Heart left ventricle (tissue), 16 donors: Measurements from ENCODE around the gene CCSER2. TPM values are rescaled to one million over a fixed set of nuclear protein-coding genes. Genes with fewer than 3 reads are reported as not detected.

Experiments used
- ATAC-seq, 4 donors: fragments of 200-7000 bp; cut with Tn5 transposase; one replicate each; pipeline ENCODE4 v1.9.1; 2020 to 2022; ENCODE audit warnings: moderate library complexity in 4 of 4, mild to moderate bottlenecking in 3 of 4, moderate number of reproducible peaks in 1 of 4
- DNase-seq, 5 donors: peaks; one replicate each; pipeline ENCODE4 v3.0.0-alpha.2; 2020
- H3K27ac ChIP-seq, 12 donors: fragments of 200-600 bp; sonication (generic) in 4 of 12; one replicate each; pipeline versions ENCODE4 v1.5.0 to v1.8.0; 2016 to 2022; ENCODE audit warnings: mild to moderate bottlenecking in 2 of 12
- H3K27me3 ChIP-seq, 9 donors: fragments of 200-600 bp; sonication (generic) in 2 of 9; one replicate each; pipeline versions ENCODE4 v1.5.1 to v1.8.0; 2016 to 2022; ENCODE audit warnings: mild to moderate bottlenecking in 3 of 9
- H3K36me3 ChIP-seq, 9 donors: fragments of 200-600 bp; sonication (generic) in 2 of 9; one replicate each; pipeline versions ENCODE4 v1.5.0 to v1.8.0; 2018 to 2022; ENCODE audit warnings: mild to moderate bottlenecking in 2 of 9
- H3K4me1 ChIP-seq, 12 donors: fragments of 200-600 bp; sonication (generic) in 4 of 12; one replicate each; pipeline versions ENCODE4 v1.5.0 to v1.8.0; 2016 to 2022; ENCODE audit warnings: mild to moderate bottlenecking in 3 of 12
- H3K4me3 ChIP-seq, 12 donors: fragments of 200-600 bp; sonication (generic) in 4 of 12; one replicate each; pipeline versions ENCODE4 v1.5.0 to v1.8.0; 2017 to 2022; ENCODE audit warnings: mild to moderate bottlenecking in 9 of 12, moderate library complexity in 4 of 12
- H3K9me3 ChIP-seq, 12 donors: fragments of 200-600 bp; sonication (generic) in 4 of 12; one replicate each; pipeline versions ENCODE4 v1.5.0 to v1.8.0; 2016 to 2022; ENCODE audit warnings: mild to moderate bottlenecking in 1 of 12
- POLR2A ChIP-seq, 2 donors: fragments of 450-650 bp; IDR thresholded peaks; one replicate each; pipeline ENCODE4 v1.6.1; 2017; ENCODE audit warnings: antibody characterized with exemption in 2 of 2, mild to moderate bottlenecking in 2 of 2, moderate library complexity in 2 of 2
- WGBS, 4 donors: extraction: QIAGEN DNeasy Blood & Tissue Kit in 2 of 4; methylation state at CpG; one replicate each; pipeline versions ENCODE4 v1.1.5 to v1.1.7; 2013 to 2018; 5-methylcytosine and 5-hydroxymethylcytosine counted together
- intact Hi-C, 10 donors: fragments of 100-400 bp; cut with DNase I; formaldehyde crosslinking; loops; one replicate each; pipeline versions ENCODE4 v1.11.1 to v1.14.2; 2022
- polyA plus RNA-seq, 2 donors: library from polyadenylated mRNA; stranded (reverse); fragments of 200-250 nt; gene quantifications; one replicate each; pipeline ENCODE4 v1.2.3, GENCODE V29; 2013
- total RNA-seq, 9 donors: library from RNA; depleted of rRNA in 2 of 9; stranded (reverse); fragments of >200 nt in 2 of 9; fragmentation: NEBNext Ultra II Directional in 3 of 9; extraction: Animal tissue kit (Norgen Biotek cat#: 25700) in 3 of 9; gene quantifications; one replicate each; pipeline versions ENCODE4 v1.1.0 to v1.2.4, GENCODE V29; 2016 to 2023
- TF ChIP-seq, protein P1 (sequence below), 12 donors: fragments of 200-600 bp; sonication (generic) in 4 of 12; IDR thresholded peaks; one replicate each; pipeline versions ENCODE4 v1.5.0 to v1.8.0; 2018 to 2022; ENCODE audit warnings: antibody characterized with exemption in 12 of 12, mild to moderate bottlenecking in 5 of 12
- donor health status: ischemic (EF 13 %, LVEDD 7.1; RV severe dilation, severe dysfunction).
- donor health status: healthy with polysubstance abuse.
- donor health status: DM: no; HTN: yes; CAD: no.
- donor health status: DM: no; HTN: no; CAD: no.
- donor health status: ischemic (EF 25% LVEDD 6.9; RV normal size, moderate dysfunction).
- donor health status: ischemic (EF 25% LVEDD 5.7; RV mildly dilated, moderate dysfunction).
- donor health status: healthy.
- donor health status: DM: yes; HTN: yes; CAD: no.
- donor health status: ischemic (EF 35%, LVEDD 5.7; RV mildly dilated, moderate dysfunction).
- donor health status: nonischemic (EF 11% LVEDD 7.7; RV severe dilation, severe dysfunction).
- donor health status: DM: yes; HTN: yes; CAD: no.
- donor health status: PGD.
- donor health status: ischemic (EF 29% LVEDD 5.4; RV normal size, mild dysfunction).
- donor health status: nonischemic (EF 23%, LVEDD 6.1; RV moderate dilation, normal function).

Gene CCSER2
- total and polyA plus RNA-seq, 11 donors = 32.4 to 244 (median 159) TPM

DNA sequence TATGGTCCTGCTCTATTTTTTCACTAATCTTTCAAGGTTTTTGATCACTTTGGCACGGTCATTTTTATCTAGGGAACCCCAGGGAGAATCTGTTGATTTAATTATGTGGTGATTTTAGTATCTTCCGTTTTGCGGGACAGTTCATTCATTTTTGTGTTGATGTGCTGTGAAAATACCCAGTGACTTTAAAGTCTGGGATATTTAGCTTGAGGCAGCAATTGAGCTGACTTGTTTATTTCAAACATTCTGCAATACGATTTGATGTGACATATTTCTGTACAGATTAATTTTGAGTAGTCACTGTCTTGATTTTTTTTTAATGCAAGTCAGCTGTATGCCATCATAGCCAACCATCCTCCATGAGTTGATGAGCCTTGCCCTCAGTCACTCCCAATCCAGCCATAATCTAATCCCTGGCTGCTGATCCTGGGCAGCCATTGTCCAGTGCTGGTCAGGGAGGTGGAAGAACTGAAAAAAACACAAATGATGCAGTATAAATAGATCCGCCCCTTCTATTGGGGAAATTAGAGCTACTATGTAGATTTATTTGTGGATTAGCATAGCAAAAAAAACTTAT is 183.4 kb downstream of the CCSER2 start:
- TF ChIP-seq POLR2A (IDR thresholded peaks at IDR 0.05) = no peak
- Histone ChIP-seq H3K27me3 (no peaks in the 10 kb centered on the region), H3K4me3 (no peak overlapping the region), H3K4me1 (no peaks in the 10 kb centered on the region), H3K9me3 (no peaks in the 10 kb centered on the region), H3K27ac (no peak overlapping the region), H3K36me3 (peaks cover 0 to 39% (median 34%) of the 10 kb centered on the region in 9 donors)
- DNase-seq (no peak), ATAC-seq (no peak)
- intact Hi-C loops = no loop called here
- 88 to 93% (median 92%) methylated on average over 5 of the region's 5 CpGs for WGBS, 4 donors

DNA sequence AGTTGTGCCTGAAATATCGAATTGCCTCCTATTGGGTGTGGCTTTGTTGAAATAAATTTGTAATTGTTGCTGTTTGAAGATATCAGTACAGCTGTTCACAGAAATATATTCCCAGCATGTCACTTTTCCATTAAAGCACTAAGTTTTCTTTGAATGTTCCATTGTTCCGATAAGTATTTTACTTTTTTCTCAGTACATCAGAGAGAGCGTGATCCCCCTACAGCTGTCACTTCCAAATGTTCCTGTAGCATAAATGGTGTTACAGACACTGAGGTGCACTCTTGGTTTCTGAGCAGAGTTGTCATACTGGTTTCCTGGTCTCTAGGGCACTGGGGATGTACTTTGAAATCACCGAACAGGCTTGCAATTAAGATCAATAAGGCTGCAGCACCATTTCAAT is 189.2 kb downstream of the CCSER2 start:
- no peaks in the 10 kb centered on the region for H3K4me1 ChIP-seq
- TF ChIP-seq, protein P1, sequence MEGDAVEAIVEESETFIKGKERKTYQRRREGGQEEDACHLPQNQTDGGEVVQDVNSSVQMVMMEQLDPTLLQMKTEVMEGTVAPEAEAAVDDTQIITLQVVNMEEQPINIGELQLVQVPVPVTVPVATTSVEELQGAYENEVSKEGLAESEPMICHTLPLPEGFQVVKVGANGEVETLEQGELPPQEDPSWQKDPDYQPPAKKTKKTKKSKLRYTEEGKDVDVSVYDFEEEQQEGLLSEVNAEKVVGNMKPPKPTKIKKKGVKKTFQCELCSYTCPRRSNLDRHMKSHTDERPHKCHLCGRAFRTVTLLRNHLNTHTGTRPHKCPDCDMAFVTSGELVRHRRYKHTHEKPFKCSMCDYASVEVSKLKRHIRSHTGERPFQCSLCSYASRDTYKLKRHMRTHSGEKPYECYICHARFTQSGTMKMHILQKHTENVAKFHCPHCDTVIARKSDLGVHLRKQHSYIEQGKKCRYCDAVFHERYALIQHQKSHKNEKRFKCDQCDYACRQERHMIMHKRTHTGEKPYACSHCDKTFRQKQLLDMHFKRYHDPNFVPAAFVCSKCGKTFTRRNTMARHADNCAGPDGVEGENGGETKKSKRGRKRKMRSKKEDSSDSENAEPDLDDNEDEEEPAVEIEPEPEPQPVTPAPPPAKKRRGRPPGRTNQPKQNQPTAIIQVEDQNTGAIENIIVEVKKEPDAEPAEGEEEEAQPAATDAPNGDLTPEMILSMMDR (IDR thresholded peaks at IDR 0.05) = no peak
- no peak for TF ChIP-seq POLR2A (IDR thresholded peaks at IDR 0.05)
- no peak overlapping the region for H3K4me3 ChIP-seq
- no peak for DNase-seq
- H3K27ac ChIP-seq = no peak overlapping the region
- intact Hi-C loops = no loop called here
- peaks cover 0 to 44% (median 34%) of the 10 kb centered on the region in 9 donors for H3K36me3 ChIP-seq
- H3K9me3 ChIP-seq = no peaks in the 10 kb centered on the region
- 90 to 95% (median 94%) methylated on average over 4 of the region's 4 CpGs for WGBS, 4 donors
- no peak for ATAC-seq
- no peaks in the 10 kb centered on the region for H3K27me3 ChIP-seq

DNA sequence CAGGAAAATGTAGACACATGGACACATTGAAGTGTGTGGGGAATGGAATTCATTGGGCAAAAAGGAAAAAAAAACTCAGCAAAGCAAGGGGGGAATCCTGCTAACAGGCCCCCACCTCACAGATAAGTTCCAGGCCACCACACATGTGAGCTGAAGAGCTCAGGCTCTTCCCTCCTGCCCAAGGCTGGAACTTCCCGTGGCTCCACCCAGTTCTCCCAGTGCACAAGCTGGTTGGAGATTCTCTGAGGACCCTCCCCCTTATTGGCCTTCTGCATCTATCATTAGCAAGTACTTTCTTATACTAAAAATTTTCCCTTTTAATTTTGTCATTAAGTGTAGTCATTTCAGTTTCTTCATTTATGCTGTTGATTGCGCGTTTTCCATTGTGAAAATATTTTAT is 190.8 kb downstream of the CCSER2 start:
- 94 to 96% (median 96%) methylated on average over 3 of the region's 3 CpGs for WGBS, 4 donors
- Histone ChIP-seq H3K4me3 (no peak overlapping the region), H3K36me3 (peaks cover 0 to 31% (median 19%) of the 10 kb centered on the region in 9 donors), H3K9me3 (no peaks in the 10 kb centered on the region), H3K27me3 (no peaks in the 10 kb centered on the region), H3K27ac (no peak overlapping the region), H3K4me1 (no peaks in the 10 kb centered on the region)
- DNase-seq (no peak), ATAC-seq (no peak)
- TF ChIP-seq, protein P1 (IDR thresholded peaks at IDR 0.05) = no peak
- TF ChIP-seq POLR2A (IDR thresholded peaks at IDR 0.05) = no peak
- intact Hi-C loops = no loop called here

DNA sequence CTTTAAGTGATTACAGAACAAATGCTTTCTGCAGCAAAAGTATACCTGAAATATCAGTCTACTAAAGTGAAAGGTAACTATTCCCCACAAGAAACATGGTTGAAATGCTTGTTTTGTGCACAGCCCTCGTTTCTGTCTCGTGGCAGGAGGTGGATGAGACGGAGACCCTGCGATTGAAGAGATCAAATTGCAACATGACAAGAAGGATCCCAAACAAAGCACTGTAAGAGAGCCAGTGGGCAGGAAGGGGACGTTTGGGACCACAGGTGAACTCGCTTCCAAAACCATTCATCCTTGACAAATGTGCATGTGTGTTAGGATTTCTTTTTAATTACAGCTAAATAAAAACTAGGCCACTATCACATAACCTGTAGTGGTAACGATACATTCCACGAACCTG is 192.6 kb downstream of the CCSER2 start:
- no peaks in the 10 kb centered on the region for H3K27me3 ChIP-seq
- no peak overlapping the region for H3K4me3 ChIP-seq
- TF ChIP-seq, protein P1 (IDR thresholded peaks at IDR 0.05) = no peak
- no peak for TF ChIP-seq POLR2A (IDR thresholded peaks at IDR 0.05)
- WGBS, 4 donors = 73 to 76% (median 75%) methylated on average over 8 of the region's 8 CpGs
- peaks cover 0 to 13% (median 3%) of the 10 kb centered on the region in 9 donors for H3K36me3 ChIP-seq
- DNase-seq (no peak), ATAC-seq (no peak)
- H3K4me1 ChIP-seq = no peaks in the 10 kb centered on the region
- no peak overlapping the region for H3K27ac ChIP-seq
- H3K9me3 ChIP-seq = peaks cover 0 to 6% (median 0%) of the 10 kb centered on the region in 12 donors
- intact Hi-C loops = no loop called here

DNA sequence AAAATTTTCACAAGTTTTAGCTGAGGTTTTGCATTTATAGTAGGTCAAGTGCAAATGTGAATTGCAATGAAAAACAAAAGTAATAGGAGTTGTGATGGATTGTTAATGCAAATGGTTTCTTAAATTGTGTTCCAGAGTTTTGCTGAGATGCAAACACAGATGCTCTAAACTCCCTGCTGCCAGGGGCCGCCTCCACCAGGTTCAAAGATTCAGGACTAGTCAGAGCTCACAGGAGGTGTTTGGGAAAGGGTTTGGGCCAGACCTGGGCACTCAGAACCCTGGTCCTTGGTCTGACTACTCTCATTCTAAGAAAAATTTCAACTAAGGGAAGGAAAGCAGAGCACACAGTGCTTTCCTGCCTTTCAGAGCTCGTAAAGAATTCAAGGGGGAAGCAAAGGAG is 193.1 kb downstream of the CCSER2 start:
- TF ChIP-seq, protein P1 (IDR thresholded peaks at IDR 0.05) = no peak
- no peak for TF ChIP-seq POLR2A (IDR thresholded peaks at IDR 0.05)

More for the DNA sequence above, 193.1 kb downstream of the CCSER2 start:
- 85 to 89% (median 87%) methylated on average over 2 of the region's 2 CpGs for WGBS, 4 donors
- Histone ChIP-seq H3K4me1 (no peaks in the 10 kb centered on the region), H3K27ac (no peak overlapping the region), H3K9me3 (peaks cover 0 to 11% (median 0%) of the 10 kb centered on the region in 12 donors), H3K36me3 (peaks cover 0 to 8% (median 0%) of the 10 kb centered on the region in 9 donors), H3K4me3 (no peak overlapping the region), H3K27me3 (no peaks in the 10 kb centered on the region)
- ATAC-seq = no peak
- intact Hi-C loops = no loop called here
- no peak for DNase-seq
